GM12878 (cell line): ENCODE results near the gene SRGAP1.

Source experiments
- ASH2L ChIP-seq: fragments of 300-600, 200-600 bp; sonication (generic); IDR thresholded peaks from 2 replicates; pipeline ENCODE4 v1.6.1; 2017; ENCODE audit warnings: low read depth, mild to moderate bottlenecking, borderline replicate concordance
- CHD2 ChIP-seq: IDR thresholded peaks from 2 replicates; pipeline ENCODE4 v1.6.1; 2011; ENCODE audit warnings: low read depth, low read length, improper control_type of control experiment, borderline replicate concordance
- CREB1 ChIP-seq: IDR thresholded peaks from 2 replicates; pipeline ENCODE4 v1.6.1; 2012; ENCODE audit warnings: low read depth, mild to moderate bottlenecking, inconsistent platforms
- CTCF ChIP-seq, 3 experiments: IDR thresholded peaks in 2 of 3; conservative IDR thresholded peaks in 1 of 3; 2 replicates each; pipeline ENCODE4 v1.5.1; 2011; ENCODE audit warnings: low read depth in 3 of 3, low read length in 3 of 3, mild to moderate bottlenecking in 3 of 3, control low read depth in 2 of 3, moderate library complexity in 2 of 3, inconsistent platforms in 1 of 3, mixed read lengths in 1 of 3; ENCODE audit not compliant: control insufficient read depth in 2 of 3, insufficient read depth in 1 of 3; ENCODE audit errors: extremely low read depth in 1 of 3
- EGR1 ChIP-seq, 2 experiments: IDR thresholded peaks; 1 replicate in 1 of 2; 2 replicates in 1 of 2; pipeline ENCODE4 v1.6.1; 2011 to 2012; ENCODE audit warnings: low read depth in 2 of 2, low read length in 2 of 2, borderline replicate concordance in 1 of 2, mild to moderate bottlenecking in 1 of 2, moderate library complexity in 1 of 2
- GABPA ChIP-seq: IDR thresholded peaks from 2 replicates; pipeline ENCODE4 v1.6.1; 2014; ENCODE audit warnings: antibody characterized with exemption, low read depth, mild to moderate bottlenecking, inconsistent platforms
- POLR2A ChIP-seq: IDR thresholded peaks from 2 replicates; pipeline ENCODE4 v1.6.1; 2011; ENCODE audit warnings: low read depth, mild to moderate bottlenecking, low read length
- POLR2AphosphoS2 ChIP-seq: IDR thresholded peaks from 2 replicates; pipeline ENCODE4 v1.6.1; 2011; ENCODE audit warnings: low read depth, mild to moderate bottlenecking, low read length, improper control_type of control experiment, moderate library complexity
- POLR2AphosphoS5 ChIP-seq: IDR thresholded peaks from 2 replicates; pipeline ENCODE4 v1.6.1; 2011; ENCODE audit warnings: mild to moderate bottlenecking, low read length, inconsistent platforms
- PRDM15 ChIP-seq: fragments of 450-650 bp; formaldehyde crosslinking; IDR thresholded peaks from 2 replicates; pipeline ENCODE4 v1.4.0; 2020; ENCODE audit warnings: mild to moderate bottlenecking, moderate library complexity
- RAD21 ChIP-seq: IDR thresholded peaks from 2 replicates; pipeline ENCODE4 v1.6.1; 2011; ENCODE audit warnings: mild to moderate bottlenecking, low read depth, low read length, moderate library complexity; ENCODE audit not compliant: insufficient read depth
- RUNX3 ChIP-seq: IDR thresholded peaks from 2 replicates; pipeline ENCODE4 v1.6.1; 2012; ENCODE audit warnings: low read length, inconsistent platforms
- SMC3 ChIP-seq: IDR thresholded peaks from 2 replicates; pipeline ENCODE4 v1.6.1; 2011; ENCODE audit warnings: low read length, improper control_type of control experiment, borderline replicate concordance
- SRF ChIP-seq, 2 experiments: IDR thresholded peaks; 2 replicates each; pipeline ENCODE4 v1.6.1; 2011; ENCODE audit warnings: low read depth in 2 of 2, low read length in 2 of 2, mild to moderate bottlenecking in 1 of 2, moderate library complexity in 1 of 2

GRCh38 chr12:64205542-64205941 lies 361.0 kb downstream of the SRGAP1 start:
- no peak for TF ChIP-seq SMC3
- no peak for TF ChIP-seq PRDM15
- TF ChIP-seq ASH2L = no peak
- no peak for TF ChIP-seq EGR1 (IDR thresholded peaks at IDR 0.05; ENCODE audit: borderline replicate concordance in 1 of 2, low read depth in 2 of 2, low read length in 2 of 2)
- no peak for TF ChIP-seq RUNX3
- no peak for TF ChIP-seq CTCF (IDR thresholded peaks at IDR 0.05 in 2 of 3, conservative IDR thresholded peaks at IDR 0.05 in 1 of 3; ENCODE audit: control insufficient read depth in 2 of 3, extremely low read depth in 1 of 3, insufficient read depth in 1 of 3, low read depth in 3 of 3, low read length in 3 of 3)
- TF ChIP-seq CHD2 = no peak
- no peak for TF ChIP-seq RAD21
- TF ChIP-seq SRF (IDR thresholded peaks at IDR 0.05; ENCODE audit: low read depth in 2 of 2, low read length in 2 of 2) = no peak
- TF ChIP-seq POLR2A = no peak
- TF ChIP-seq POLR2AphosphoS2 = no peak
- no peak for TF ChIP-seq CREB1
- TF ChIP-seq GABPA = no peak
- TF ChIP-seq POLR2AphosphoS5 = no peak
